GM10248 (cell line): ENCODE data around the gene TADA1.

Source experiments
- CTCF ChIA-PET: fragments of 300-600 bp; sonication (Branson Sonifier 250); formaldehyde crosslinking; extraction: SDS; loops from one replicate; lab custom pipeline; 2021; ENCODE audit warnings: antibody characterized with exemption; lab: Yijun Ruan, JAX
- POLR2A ChIA-PET: fragments of 350-650 bp; sonication (Branson Sonifier 250); formaldehyde crosslinking; extraction: SDS; loops from one replicate; lab custom pipeline; 2020; ENCODE audit warnings: antibody characterized with exemption; lab: Yijun Ruan, JAX
- DNase-seq: peaks from one replicate; pipeline ENCODE4 v3.0.0; 2012; ENCODE audit errors: extremely low spot score
- TF ChIP-seq, protein P1 (sequence below): IDR thresholded peaks from 2 replicates; pipeline ENCODE4 v1.5.1; 2012; ENCODE audit warnings: mild to moderate bottlenecking, low read depth; ENCODE audit errors: extremely low read depth, missing control alignments, control extremely low read depth

Gene TADA1, protein sequence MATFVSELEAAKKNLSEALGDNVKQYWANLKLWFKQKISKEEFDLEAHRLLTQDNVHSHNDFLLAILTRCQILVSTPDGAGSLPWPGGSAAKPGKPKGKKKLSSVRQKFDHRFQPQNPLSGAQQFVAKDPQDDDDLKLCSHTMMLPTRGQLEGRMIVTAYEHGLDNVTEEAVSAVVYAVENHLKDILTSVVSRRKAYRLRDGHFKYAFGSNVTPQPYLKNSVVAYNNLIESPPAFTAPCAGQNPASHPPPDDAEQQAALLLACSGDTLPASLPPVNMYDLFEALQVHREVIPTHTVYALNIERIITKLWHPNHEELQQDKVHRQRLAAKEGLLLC

DNA sequence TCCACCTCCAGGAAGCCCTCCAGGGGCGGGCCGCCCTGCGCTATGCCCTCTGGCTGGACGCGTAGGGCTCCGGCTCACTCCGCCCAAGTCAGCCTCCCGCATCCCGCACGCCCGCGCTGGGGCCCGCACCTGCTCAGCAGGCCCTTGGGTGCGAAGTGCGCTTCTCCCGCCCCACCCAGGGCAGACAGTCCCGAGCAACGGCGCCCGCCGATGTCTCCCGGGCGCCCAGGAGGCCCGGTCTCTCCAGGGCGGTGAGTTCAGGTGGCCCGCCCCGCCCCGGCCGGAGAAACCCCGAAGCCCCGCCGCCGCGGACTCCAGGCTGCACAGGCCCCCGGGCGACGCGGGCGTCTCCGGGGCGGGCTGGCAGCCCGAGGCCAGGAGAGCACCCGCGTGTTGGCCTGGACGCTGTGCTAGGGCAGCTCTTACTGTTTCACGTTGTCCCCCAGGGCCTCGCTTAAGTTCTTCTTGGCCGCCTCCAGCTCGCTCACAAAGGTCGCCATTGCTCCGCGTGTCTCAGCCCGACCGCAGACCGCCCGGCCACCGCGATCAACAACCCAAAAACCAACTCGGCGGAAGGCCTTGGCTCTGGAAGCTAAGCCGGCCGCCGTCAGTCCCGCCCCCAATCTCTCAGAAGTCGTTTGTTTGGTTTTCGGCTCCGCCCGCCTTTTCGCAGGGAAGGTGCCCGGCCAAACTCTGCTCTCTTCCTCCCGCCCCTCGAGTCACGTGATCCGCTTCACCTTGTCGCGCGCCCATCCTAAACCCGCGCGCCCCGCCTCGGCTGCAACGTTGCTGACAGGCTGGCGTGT lies at the start of gene TADA1:
TSS of gene TADA1 (minus strand) at position 531 of the 806 bp plus-strand sequence. CDS start at position 500, 31 bp downstream.
- TF ChIP-seq, protein P1, sequence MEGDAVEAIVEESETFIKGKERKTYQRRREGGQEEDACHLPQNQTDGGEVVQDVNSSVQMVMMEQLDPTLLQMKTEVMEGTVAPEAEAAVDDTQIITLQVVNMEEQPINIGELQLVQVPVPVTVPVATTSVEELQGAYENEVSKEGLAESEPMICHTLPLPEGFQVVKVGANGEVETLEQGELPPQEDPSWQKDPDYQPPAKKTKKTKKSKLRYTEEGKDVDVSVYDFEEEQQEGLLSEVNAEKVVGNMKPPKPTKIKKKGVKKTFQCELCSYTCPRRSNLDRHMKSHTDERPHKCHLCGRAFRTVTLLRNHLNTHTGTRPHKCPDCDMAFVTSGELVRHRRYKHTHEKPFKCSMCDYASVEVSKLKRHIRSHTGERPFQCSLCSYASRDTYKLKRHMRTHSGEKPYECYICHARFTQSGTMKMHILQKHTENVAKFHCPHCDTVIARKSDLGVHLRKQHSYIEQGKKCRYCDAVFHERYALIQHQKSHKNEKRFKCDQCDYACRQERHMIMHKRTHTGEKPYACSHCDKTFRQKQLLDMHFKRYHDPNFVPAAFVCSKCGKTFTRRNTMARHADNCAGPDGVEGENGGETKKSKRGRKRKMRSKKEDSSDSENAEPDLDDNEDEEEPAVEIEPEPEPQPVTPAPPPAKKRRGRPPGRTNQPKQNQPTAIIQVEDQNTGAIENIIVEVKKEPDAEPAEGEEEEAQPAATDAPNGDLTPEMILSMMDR, result peak; percentile 13
- ChIA-PET POLR2A (interaction anchor here (0.9 kb wide), 1 partner anchor 30 kb away, joined by 3 read pairs; no protein-coding TSS in a partner anchor), CTCF (interaction anchor here (0.7 to 2.9 kb wide), 14 partner anchors 11 to 659 kb away, joined by 3 to 11 read pairs (median 4); partner anchors contain the start of genes POGK and POU2F1)
- DNase-seq, result peak; percentile 96

DNA sequence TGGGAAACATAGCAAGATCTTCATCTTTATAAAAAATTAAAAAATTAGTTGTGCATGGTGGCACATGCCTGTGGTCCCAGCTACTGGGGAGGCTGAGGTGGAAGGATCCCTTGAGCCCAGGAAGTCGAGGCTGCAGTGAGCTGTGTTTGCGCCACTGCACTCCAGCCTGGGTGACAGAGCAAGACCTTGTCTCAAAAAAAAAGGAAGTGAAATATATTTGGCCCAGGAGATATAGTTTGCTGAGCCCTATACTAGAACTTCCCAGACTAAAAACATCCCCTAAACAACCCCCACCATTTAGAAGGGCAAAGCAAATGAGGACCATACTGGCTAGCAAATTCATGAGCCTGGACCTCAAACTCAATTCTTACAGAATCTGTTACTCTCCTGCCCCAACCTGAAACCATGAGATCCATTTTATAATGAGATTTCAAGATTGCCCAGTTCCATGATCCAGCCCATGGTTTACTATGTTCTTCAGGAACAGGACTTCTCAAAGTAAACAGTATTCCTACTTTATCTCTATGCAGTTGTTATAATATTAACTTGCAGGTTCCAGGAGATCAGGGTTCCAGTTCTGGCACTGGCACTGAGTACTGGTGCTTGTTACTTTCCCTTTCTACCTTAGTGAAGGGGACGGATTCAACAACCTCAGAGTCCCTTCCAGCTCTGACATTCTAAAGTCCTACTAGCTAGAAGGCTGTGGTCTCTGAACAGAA lies 48.9 kb upstream of the TADA1 start:
- ChIA-PET POLR2A (no interaction called here), CTCF (interaction anchor here (1.1 to 5.2 kb wide), 3 partner anchors 14 to 135 kb away, joined by 3 to 33 read pairs (median 21); partner anchors contain the start of gene POGK)
- TF ChIP-seq, protein P1, result no peak
- no peak for DNase-seq

DNA sequence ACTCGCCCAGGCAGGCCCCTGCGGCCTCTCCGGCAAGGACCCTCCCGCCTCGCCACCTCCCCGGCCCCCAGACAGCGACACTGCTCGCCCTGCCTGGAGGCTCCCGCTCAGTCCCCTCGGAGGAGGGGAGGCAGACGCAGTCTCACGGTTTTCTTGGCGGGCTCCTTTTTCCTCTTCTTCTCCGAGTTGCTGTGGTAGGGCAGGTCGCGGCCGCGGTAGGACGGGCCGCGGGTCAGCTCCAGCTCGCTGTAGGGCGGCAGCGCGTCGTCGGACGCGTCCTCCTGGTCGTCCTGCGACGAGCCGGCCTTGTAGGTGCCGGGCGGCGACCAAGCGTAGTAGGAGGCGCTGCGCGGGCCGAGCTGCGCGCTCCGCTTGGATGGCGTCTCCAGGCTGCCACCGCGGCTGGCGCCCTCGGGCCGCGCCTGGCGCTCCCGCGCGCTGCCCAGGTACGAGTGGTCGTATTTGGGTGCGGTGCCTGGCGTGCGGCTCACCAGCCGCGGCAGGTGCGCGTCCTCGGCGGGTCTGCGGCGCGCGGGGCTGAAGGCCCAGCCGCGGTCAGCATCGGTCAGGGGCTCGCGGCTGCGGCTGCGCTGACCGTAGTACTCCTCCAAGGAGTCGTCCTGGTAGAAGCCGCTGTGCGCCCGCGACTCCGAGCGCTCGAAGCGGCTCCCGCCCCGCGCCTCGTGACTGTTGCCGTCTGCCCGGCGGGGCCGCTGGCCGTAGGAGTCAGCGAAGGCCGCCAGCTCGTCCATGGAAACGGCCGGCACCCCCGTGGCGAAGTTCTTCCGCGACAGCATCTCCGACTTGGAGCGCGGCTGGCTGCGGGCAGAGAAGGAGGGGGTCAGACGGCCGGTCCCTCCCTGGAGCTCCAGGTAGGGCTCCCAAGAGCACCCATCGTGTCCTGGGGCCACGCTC lies 44.8 kb upstream of the TADA1 start:
- CTCF ChIA-PET, result interaction anchor here (2.8 to 17.7 kb wide), 2 partner anchors 8 to 138 kb away, joined by 14 to 659 read pairs; no protein-coding TSS in a partner anchor
- TF ChIP-seq, protein P1, result no peak
- POLR2A ChIA-PET, result no interaction called here
- DNase-seq, result peak; percentile 38

DNA sequence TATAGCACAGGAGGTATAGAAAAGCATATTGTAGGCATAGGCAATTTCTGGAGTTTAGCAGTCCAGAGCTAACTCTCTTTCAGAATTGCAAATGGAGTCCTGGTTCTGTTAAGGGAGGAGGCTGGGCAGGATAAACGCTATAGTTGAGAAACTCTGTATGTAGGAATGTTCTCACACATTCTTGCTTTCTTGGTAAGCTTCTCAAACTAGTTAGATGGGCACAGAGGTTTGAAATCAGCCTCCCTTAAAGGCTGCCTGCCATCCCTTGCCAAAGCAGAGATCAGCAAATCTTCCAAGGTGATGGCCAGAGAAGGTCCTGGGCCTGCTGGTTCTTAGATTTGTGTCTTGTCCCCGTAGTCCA lies 42.9 kb upstream of the TADA1 start:
- POLR2A ChIA-PET, result no interaction called here
- CTCF ChIA-PET, result interaction anchor here (0.8 to 17.7 kb wide), 3 partner anchors 9 to 139 kb away, joined by 3 to 659 read pairs (median 17); no protein-coding TSS in a partner anchor
- no peak for DNase-seq
- TF ChIP-seq, protein P1, result no peak

DNA sequence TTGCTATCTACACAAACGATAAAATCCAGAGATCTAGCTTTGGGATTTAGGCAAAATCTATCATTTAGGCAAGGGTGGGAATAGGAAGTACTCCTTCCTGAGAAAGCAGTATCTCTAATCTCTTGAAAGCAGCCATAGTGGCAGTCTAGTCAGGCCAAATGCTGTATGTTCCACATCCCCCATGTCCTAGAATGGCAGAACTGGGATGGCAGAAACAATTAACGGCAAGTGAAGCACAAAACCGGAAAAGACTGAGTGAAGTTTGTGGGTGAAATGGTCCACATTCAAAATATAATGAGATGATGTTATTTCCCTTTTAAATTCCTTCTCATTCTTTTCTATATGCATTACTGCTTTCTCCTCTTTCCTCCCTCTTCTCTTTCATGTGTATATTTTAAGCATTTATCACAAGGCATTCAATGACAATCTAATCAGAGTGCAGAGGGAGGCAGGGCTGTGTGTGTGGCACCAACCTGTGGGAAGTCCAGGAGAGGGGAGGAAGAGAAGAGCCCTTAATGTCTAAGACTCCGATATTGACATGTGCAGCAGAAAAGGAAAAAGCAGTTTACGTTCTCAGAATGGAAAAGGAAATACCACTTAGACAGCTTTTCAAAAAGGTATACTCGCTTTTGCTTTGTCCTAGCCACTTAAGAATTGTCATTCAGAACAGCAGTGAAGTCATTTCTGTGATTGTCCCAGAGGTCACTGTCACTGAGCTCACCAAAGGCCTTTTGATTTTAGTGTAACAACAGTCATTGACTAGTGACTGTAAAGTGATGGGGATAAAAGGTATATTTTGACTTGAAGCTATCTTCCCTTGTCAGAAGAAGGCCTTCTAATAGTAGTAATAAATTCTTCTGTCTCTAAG lies 42.3 kb upstream of the TADA1 start:
- CTCF ChIA-PET, result interaction anchor here (0.8 to 17.7 kb wide), 3 partner anchors 9 to 140 kb away, joined by 3 to 659 read pairs (median 17); no protein-coding TSS in a partner anchor
- POLR2A ChIA-PET, result no interaction called here
- no peak for DNase-seq
- TF ChIP-seq, protein P1, result no peak
